NCI-H2107 treated with DMSO at 0.1 percent for 48 hours (cell line): Measurements from ENCODE around the gene ATP6V1G3.
"Not testable (repeated sequence)": the region's sequence is repeated elsewhere in the genome, so short reads cannot be mapped to it uniquely, and the experiment has no call there.

Experiments used
- DNase-seq: peaks from one replicate; lab custom pipeline; 2025; ENCODE audit not compliant: unreplicated experiment; lab: John Stamatoyannopoulos, UW

Gene ATP6V1G3

GRCh38 chr1:198498103-198498385, 42.4 kb downstream of the ATP6V1G3 start:
- DNase-seq = no peak

GRCh38 chr1:198497326-198498102, 43.0 kb downstream of the ATP6V1G3 start:
- no peak for DNase-seq

GRCh38 chr1:198496216-198497143, 44.0 kb downstream of the ATP6V1G3 start:
- DNase-seq = no peak

GRCh38 chr1:198495631-198496030, 44.8 kb downstream of the ATP6V1G3 start:
- DNase-seq = no peak

GRCh38 chr1:198494658-198495103, 45.8 kb downstream of the ATP6V1G3 start:
- DNase-seq = no peak

- DNase-seq = no peak
These were observed 46.3 kb downstream of the ATP6V1G3 start for GRCh38 chr1:198494139-198494538.

- no peak for DNase-seq
These were observed 47.2 kb downstream of the ATP6V1G3 start for GRCh38 chr1:198493329-198493728.

- no peak for DNase-seq
These were observed 47.6 kb downstream of the ATP6V1G3 start for GRCh38 chr1:198492872-198493271.

GRCh38 chr1:198491596-198491995, 48.9 kb downstream of the ATP6V1G3 start:
- DNase-seq = no peak

- no peak for DNase-seq
These were observed 49.5 kb downstream of the ATP6V1G3 start for GRCh38 chr1:198491028-198491427.

- no peak for DNase-seq
These were observed 50.3 kb downstream of the ATP6V1G3 start for GRCh38 chr1:198490224-198490623.

GRCh38 chr1:198486903-198487302, 53.6 kb downstream of the ATP6V1G3 start:
- no peak for DNase-seq

- no peak for DNase-seq
These were observed 56.8 kb downstream of the ATP6V1G3 start for GRCh38 chr1:198483645-198484044.

- no peak for DNase-seq
These were observed 57.5 kb downstream of the ATP6V1G3 start for GRCh38 chr1:198483006-198483405.

- no peak for DNase-seq
These were observed 58.8 kb downstream of the ATP6V1G3 start for GRCh38 chr1:198481661-198482060.

GRCh38 chr1:198480876-198481275, 59.6 kb downstream of the ATP6V1G3 start:
- DNase-seq = no peak

GRCh38 chr1:198477354-198477753, 63.1 kb downstream of the ATP6V1G3 start:
- DNase-seq = not testable (repeated sequence)
